ENCODE results near the gene PCYT2. TPM values are rescaled to one million over a fixed set of nuclear protein-coding genes. Genes with fewer than 3 reads are reported as not detected.

The PCYT2 gene
- polyA plus RNA-seq, 1 donor from 2014 or later = 20.0 TPM

DNA sequence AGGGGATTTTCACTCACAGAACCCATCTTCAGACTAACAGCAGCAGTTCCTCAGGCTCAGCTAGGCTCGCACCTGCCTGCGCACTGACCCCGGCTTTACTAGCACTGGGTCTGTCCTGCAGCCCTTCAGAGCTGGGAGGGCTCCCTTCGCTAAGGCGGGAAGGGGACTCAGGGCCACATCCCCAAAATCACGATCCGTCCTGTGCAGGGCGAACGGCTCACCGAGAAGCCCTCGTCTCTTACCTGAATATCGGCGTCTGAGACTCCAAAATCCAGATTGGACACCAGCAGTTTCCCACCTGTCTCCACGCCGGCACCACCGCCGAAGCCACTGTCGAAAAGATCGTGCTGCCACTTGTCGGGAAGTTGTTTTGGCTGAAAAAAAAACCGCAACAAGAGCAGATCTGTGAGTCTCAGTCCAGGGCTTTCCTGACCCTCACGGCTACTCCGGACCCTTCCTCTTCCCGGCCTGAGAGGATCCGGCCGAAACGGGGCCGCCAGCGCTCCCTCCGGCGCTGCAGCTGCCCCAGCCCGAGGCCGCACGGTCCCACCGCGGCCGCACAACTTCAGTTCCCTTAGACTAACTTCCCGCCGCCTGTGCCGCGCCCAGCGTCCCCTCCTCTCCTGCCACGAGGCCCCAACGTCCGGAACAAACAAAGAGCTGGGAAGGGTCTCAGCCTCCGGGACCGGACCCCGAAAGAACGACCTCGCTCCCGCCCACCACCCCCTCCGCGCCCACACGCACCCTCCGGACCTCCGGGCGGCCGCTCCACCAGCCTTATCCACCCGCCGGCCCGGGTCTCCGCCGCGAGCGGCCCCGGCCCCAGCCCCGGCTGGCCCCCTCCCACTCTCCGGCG, 20.5 kb downstream of the PCYT2 start:
- peak overlapping the region; percentile 82 to 90 (median 87) for H3K4me3 Mint-ChIP-seq
- peaks cover 0 to 10% (median 7%) of the 10 kb centered on the region in 3 donors for H3K4me1 Mint-ChIP-seq
- H3K9me3 Mint-ChIP-seq = no peaks in the 10 kb centered on the region
- peak overlapping the region; percentile 57 to 93 (median 82) for H3K27ac Mint-ChIP-seq
- H3K27me3 Mint-ChIP-seq = no peaks in the 10 kb centered on the region
- peaks cover 4% of the 10 kb centered on the region for H3K36me3 Mint-ChIP-seq

- peak overlapping the region in 1 of 3 donors; percentile 82 for H3K27ac Mint-ChIP-seq
- H3K27me3 Mint-ChIP-seq = no peaks in the 10 kb centered on the region
- H3K4me3 Mint-ChIP-seq = peak overlapping the region in 2 of 4 donors; percentile 63 to 85
- no peaks in the 10 kb centered on the region for H3K9me3 Mint-ChIP-seq
- peaks cover 0 to 12% (median 7%) of the 10 kb centered on the region in 3 donors for H3K4me1 Mint-ChIP-seq
- H3K36me3 Mint-ChIP-seq = peaks cover 4% of the 10 kb centered on the region
These were observed 21.6 kb downstream of the PCYT2 start for GRCh38 chr17:81889602-81890001.

GRCh38 chr17:81888988-81889595, 22.1 kb downstream of the PCYT2 start:
- Mint-ChIP-seq H3K9me3 (no peaks in the 10 kb centered on the region), H3K27me3 (no peaks in the 10 kb centered on the region), H3K4me3 (peak overlapping the region in 2 of 4 donors; percentile 60 to 63), H3K27ac (peak overlapping the region in 1 of 3 donors; percentile 82), H3K36me3 (peaks cover 4% of the 10 kb centered on the region), H3K4me1 (peaks cover 0 to 12% (median 7%) of the 10 kb centered on the region in 3 donors)

GRCh38 chr17:81888105-81888987, 22.9 kb downstream of the PCYT2 start:
- H3K27ac Mint-ChIP-seq = peak overlapping the region in 2 of 3 donors; percentile 39 to 82
- H3K27me3 Mint-ChIP-seq = no peaks in the 10 kb centered on the region
- H3K4me3 Mint-ChIP-seq = peak overlapping the region in 2 of 4 donors; percentile 60 to 63
- peaks cover 0 to 10% (median 6%) of the 10 kb centered on the region in 3 donors for H3K4me1 Mint-ChIP-seq
- peaks cover 4% of the 10 kb centered on the region for H3K36me3 Mint-ChIP-seq
- no peaks in the 10 kb centered on the region for H3K9me3 Mint-ChIP-seq

DNA sequence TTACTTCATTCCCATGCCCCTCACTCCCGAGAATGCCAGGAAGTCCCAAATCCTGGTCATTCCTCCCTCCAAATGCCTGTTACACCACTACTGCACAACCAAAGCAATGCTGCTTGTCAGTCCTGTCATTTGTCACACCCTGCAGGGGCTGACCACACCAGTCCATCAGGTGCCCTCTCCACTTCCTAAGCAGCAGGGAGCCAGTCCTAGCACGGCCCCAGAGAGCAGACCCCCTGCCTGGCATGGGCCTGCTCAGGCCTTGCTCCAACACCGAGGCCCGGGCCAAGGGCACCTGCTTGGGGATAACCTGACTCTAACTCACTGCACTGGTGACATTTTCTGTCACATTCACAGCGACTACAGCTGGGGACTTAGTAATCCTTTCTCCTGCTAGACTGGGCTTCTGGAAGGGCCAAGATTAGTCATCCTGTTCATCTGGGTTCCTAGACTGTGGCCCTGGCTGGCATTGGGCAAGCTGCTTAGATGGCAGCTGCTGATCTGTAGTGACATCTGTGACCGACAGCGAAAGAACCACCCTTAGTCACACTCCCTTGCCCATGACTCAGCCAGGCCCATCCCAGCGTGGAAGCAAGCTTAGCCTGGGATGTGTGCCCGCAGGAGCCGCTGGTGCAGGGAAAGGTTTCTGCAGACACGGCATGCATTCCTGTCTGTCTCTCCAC, 25.2 kb downstream of the PCYT2 start:
- peaks cover 2% of the 10 kb centered on the region for H3K36me3 Mint-ChIP-seq
- no peaks in the 10 kb centered on the region for H3K27me3 Mint-ChIP-seq
- peak overlapping the region in 2 of 4 donors; percentile 38 to 79 for H3K4me3 Mint-ChIP-seq
- H3K4me1 Mint-ChIP-seq = peaks cover 0 to 9% (median 6%) of the 10 kb centered on the region in 3 donors
- no peaks in the 10 kb centered on the region for H3K9me3 Mint-ChIP-seq
- H3K27ac Mint-ChIP-seq = peak overlapping the region in 2 of 3 donors; percentile 59 to 61

DNA sequence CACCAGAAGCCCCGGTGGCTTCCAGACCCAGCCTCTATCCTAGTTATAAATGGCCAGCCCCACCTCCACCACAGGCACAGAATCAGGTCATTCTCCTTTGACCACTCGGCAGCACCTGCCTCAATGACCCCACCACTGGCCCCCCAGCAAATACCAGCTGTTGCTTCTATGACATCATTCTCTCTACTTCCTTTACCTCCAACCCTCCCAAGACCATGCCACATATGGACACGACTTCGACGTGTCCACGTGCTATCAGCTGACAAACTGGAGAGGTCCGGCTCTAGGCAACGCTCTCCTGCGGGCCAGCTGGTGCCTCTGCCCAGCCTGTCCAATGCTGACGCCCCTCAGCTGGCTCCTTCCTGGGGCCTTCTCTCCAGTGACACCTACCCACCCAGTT, 25.7 kb downstream of the PCYT2 start:
- Mint-ChIP-seq H3K4me1 (peaks cover 0 to 9% (median 6%) of the 10 kb centered on the region in 3 donors), H3K27ac (peak overlapping the region in 2 of 3 donors; percentile 59 to 61), H3K9me3 (no peaks in the 10 kb centered on the region), H3K36me3 (peaks cover 2% of the 10 kb centered on the region), H3K4me3 (peak overlapping the region in 1 of 4 donors; percentile 79), H3K27me3 (no peaks in the 10 kb centered on the region)

DNA sequence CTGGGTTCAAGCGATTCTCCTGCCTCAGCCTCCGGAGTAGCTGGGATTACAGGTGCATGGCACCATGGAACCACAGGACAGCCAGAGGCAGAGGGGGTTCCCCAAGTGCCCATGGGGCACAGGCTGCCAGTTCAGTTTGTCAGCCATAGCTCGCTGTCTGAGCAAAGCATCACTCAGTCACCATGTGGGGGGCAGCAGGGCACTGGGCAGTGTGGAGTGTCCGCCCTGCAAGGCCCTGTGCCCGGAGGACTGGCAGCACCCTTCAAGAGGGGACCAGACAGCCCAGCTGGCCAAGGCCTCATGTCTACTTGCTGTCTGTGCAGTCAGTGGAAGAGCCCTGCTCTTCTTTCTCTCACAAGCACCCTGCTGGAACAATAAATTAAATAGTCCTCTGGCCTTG, 26.2 kb downstream of the PCYT2 start:
- Mint-ChIP-seq H3K27me3 (no peaks in the 10 kb centered on the region), H3K27ac (peak overlapping the region in 1 of 3 donors; percentile 61), H3K4me1 (peaks cover 0 to 7% (median 6%) of the 10 kb centered on the region in 3 donors), H3K9me3 (no peaks in the 10 kb centered on the region), H3K4me3 (peak overlapping the region in 1 of 4 donors; percentile 79), H3K36me3 (peaks cover 2% of the 10 kb centered on the region)

DNA sequence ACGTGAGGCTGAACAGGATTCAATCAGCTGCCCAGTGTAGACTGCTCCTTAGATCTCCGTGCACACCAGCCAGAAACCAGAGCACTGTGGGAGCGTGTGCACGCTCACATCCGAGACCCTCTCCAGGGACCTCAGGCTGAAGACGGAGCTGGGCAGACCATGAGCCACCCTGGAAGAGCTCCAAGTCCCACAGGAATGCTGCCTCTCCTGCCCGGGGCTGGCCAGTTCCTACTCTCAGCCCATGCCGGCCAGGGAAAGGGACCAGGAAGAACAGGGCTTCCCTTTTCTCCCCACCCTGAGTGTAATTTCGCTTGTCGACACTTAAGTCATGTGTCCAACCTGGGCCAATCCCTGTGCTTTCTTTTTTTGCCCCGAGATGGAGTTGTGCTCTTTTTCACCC, 26.7 kb downstream of the PCYT2 start:
- Mint-ChIP-seq H3K27me3 (no peaks in the 10 kb centered on the region), H3K27ac (no peak overlapping the region), H3K4me3 (no peak overlapping the region), H3K9me3 (no peaks in the 10 kb centered on the region), H3K4me1 (peaks cover 0 to 7% (median 6%) of the 10 kb centered on the region in 3 donors), H3K36me3 (peaks cover 5% of the 10 kb centered on the region)

GRCh38 chr17:81879121-81879520, 32.1 kb downstream of the PCYT2 start:
- H3K27ac Mint-ChIP-seq = peak overlapping the region in 1 of 3 donors; percentile 43
- H3K36me3 Mint-ChIP-seq = peaks cover 8% of the 10 kb centered on the region

GRCh38 chr17:81878294-81878693, 32.9 kb downstream of the PCYT2 start:
- Mint-ChIP-seq H3K36me3 (peaks cover 8% of the 10 kb centered on the region), H3K4me3 (peak overlapping the region in 1 of 4 donors; percentile 82), H3K9me3 (no peaks in the 10 kb centered on the region), H3K27me3 (no peaks in the 10 kb centered on the region), H3K4me1 (peaks cover 0 to 7% (median 0%) of the 10 kb centered on the region in 3 donors), H3K27ac (peak overlapping the region in 1 of 3 donors; percentile 45)

More at GRCh38 chr17:81879121-81879520, 32.1 kb downstream of the PCYT2 start:
- H3K9me3 Mint-ChIP-seq = no peaks in the 10 kb centered on the region
- H3K27me3 Mint-ChIP-seq = no peaks in the 10 kb centered on the region
- H3K4me3 Mint-ChIP-seq = no peak overlapping the region
- H3K4me1 Mint-ChIP-seq = peaks cover 0 to 2% (median 0%) of the 10 kb centered on the region in 3 donors

GRCh38 chr17:81877569-81877968, 33.6 kb downstream of the PCYT2 start:
- peak overlapping the region in 1 of 4 donors; percentile 82 for H3K4me3 Mint-ChIP-seq

GRCh38 chr17:81871387-81872230, 39.6 kb downstream of the PCYT2 start:
- H3K4me3 Mint-ChIP-seq = peak overlapping the region; percentile 87 to 95 (median 92)
- H3K27ac Mint-ChIP-seq = peak overlapping the region; percentile 94 to 99 (median 96)
- peaks cover 2% of the 10 kb centered on the region for H3K36me3 Mint-ChIP-seq
- H3K9me3 Mint-ChIP-seq = no peaks in the 10 kb centered on the region
- no peaks in the 10 kb centered on the region for H3K27me3 Mint-ChIP-seq
- H3K4me1 Mint-ChIP-seq = peaks cover 13 to 20% (median 13%) of the 10 kb centered on the region in 3 donors

More at GRCh38 chr17:81877569-81877968, 33.6 kb downstream of the PCYT2 start:
- H3K36me3 Mint-ChIP-seq = peaks cover 8% of the 10 kb centered on the region
- H3K27ac Mint-ChIP-seq = peak overlapping the region in 2 of 3 donors; percentile 35 to 92
- H3K4me1 Mint-ChIP-seq = peaks cover 0 to 11% (median 4%) of the 10 kb centered on the region in 3 donors
- no peaks in the 10 kb centered on the region for H3K27me3 Mint-ChIP-seq
- no peaks in the 10 kb centered on the region for H3K9me3 Mint-ChIP-seq

DNA sequence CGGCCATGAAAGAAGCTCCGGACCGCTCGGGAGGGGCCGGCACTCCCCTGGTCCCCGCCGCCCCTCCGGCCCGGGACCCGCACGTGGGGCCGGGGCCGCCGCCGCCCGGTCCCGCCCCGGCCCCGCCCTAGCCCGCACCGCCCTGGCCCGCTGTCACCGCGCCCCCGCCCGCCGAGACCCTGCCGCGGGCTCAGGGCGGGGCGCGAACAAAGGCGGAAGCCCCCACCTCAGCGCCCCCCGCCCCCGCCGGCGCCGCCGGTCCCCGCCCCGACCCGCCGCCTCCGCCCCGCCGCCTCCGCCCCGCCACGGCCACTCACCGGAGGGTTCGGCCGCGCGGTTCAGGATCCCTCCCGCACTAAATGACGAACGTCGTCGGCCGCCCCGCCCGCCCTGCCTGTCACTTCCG, 40.2 kb downstream of the PCYT2 start, which contains the start of gene ARHGDIA:
Gene ARHGDIA, minus strand, starts transcription at position 357 of the 406 bp plus-strand sequence. CDS start 1,407 bp downstream, outside the sequence.
- H3K4me3 Mint-ChIP-seq = peak within 1 kb of the TSS; percentile 87 to 97 (median 96)
- H3K36me3 Mint-ChIP-seq = peaks cover 2% of the 10 kb centered on the region
- no peaks in the 10 kb centered on the region for H3K9me3 Mint-ChIP-seq
- no peaks in the 10 kb centered on the region for H3K27me3 Mint-ChIP-seq
- peaks cover 13 to 20% (median 13%) of the 10 kb centered on the region in 3 donors for H3K4me1 Mint-ChIP-seq
- H3K27ac Mint-ChIP-seq = peak within 1 kb of the TSS; percentile 94 to 99 (median 97)
